ENCODE measurements around the gene DGAT2. TPM values are rescaled to one million over a fixed set of nuclear protein-coding genes. Genes with fewer than 3 reads are reported as not detected.

Gene DGAT2
- polyA plus RNA-seq, 1 donor from 2014 or later: 2.7 TPM

- Histone ChIP-seq H3K9ac (ENCODE audit: low read length) (no peak overlapping the region), H3K27ac (ENCODE audit: low read length) (no peak overlapping the region), H3K36me3 (ENCODE audit: insufficient read depth, low read length) (no peaks in the 10 kb centered on the region), H2AFZ (ENCODE audit: low read depth, low read length) (no peak overlapping the region), H4K20me1 (ENCODE audit: insufficient read depth) (no peaks in the 10 kb centered on the region), H3K9me3 (ENCODE audit: low read length) (no peaks in the 10 kb centered on the region), H3K4me2 (ENCODE audit: low read length) (no peak overlapping the region), H3K9me2 (ENCODE audit: insufficient read depth, low read length) (no peaks in the 10 kb centered on the region), H3K4me3 (ENCODE audit: low read length) (no peak overlapping the region), H3K79me2 (replicated peaks; ENCODE audit: insufficient read depth, low read length) (peaks cover 9% of the 10 kb centered on the region), H3F3A (ENCODE audit: insufficient read depth, low read length, poor library complexity, severe bottlenecking) (peaks cover 3% of the 10 kb centered on the region), H3K27me3 (ENCODE audit: insufficient read depth, low read depth, low read length) (no peaks in the 10 kb centered on the region)
- TF ChIP-seq CTCF (IDR thresholded peaks at IDR 0.05; ENCODE audit: poor library complexity, severe bottlenecking) (no peak), EP300 (conservative IDR thresholded peaks at IDR 0.05; ENCODE audit: poor library complexity, severe bottlenecking) (no peak), EZH2 (IDR thresholded peaks at IDR 0.05; ENCODE audit: borderline replicate concordance, insufficient read depth, low read length, poor library complexity, severe bottlenecking) (no peak), SMC3 (conservative IDR thresholded peaks at IDR 0.05; ENCODE audit: poor library complexity) (no peak), TAF1 (IDR thresholded peaks at IDR 0.05; ENCODE audit: low read depth) (no peak), MXI1 (conservative IDR thresholded peaks at IDR 0.05; ENCODE audit: poor library complexity, severe bottlenecking) (no peak), RAD21 (conservative IDR thresholded peaks at IDR 0.05) (no peak), POLR2AphosphoS5 (IDR thresholded peaks at IDR 0.05) (no peak)
- TF ChIP-seq, protein P1, sequence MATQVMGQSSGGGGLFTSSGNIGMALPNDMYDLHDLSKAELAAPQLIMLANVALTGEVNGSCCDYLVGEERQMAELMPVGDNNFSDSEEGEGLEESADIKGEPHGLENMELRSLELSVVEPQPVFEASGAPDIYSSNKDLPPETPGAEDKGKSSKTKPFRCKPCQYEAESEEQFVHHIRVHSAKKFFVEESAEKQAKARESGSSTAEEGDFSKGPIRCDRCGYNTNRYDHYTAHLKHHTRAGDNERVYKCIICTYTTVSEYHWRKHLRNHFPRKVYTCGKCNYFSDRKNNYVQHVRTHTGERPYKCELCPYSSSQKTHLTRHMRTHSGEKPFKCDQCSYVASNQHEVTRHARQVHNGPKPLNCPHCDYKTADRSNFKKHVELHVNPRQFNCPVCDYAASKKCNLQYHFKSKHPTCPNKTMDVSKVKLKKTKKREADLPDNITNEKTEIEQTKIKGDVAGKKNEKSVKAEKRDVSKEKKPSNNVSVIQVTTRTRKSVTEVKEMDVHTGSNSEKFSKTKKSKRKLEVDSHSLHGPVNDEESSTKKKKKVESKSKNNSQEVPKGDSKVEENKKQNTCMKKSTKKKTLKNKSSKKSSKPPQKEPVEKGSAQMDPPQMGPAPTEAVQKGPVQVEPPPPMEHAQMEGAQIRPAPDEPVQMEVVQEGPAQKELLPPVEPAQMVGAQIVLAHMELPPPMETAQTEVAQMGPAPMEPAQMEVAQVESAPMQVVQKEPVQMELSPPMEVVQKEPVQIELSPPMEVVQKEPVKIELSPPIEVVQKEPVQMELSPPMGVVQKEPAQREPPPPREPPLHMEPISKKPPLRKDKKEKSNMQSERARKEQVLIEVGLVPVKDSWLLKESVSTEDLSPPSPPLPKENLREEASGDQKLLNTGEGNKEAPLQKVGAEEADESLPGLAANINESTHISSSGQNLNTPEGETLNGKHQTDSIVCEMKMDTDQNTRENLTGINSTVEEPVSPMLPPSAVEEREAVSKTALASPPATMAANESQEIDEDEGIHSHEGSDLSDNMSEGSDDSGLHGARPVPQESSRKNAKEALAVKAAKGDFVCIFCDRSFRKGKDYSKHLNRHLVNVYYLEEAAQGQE (IDR thresholded peaks at IDR 0.05; ENCODE audit: borderline replicate concordance): no peak
Observed at GRCh38 chr11:75811485-75811884, 42.9 kb downstream of the DGAT2 start.

DNA sequence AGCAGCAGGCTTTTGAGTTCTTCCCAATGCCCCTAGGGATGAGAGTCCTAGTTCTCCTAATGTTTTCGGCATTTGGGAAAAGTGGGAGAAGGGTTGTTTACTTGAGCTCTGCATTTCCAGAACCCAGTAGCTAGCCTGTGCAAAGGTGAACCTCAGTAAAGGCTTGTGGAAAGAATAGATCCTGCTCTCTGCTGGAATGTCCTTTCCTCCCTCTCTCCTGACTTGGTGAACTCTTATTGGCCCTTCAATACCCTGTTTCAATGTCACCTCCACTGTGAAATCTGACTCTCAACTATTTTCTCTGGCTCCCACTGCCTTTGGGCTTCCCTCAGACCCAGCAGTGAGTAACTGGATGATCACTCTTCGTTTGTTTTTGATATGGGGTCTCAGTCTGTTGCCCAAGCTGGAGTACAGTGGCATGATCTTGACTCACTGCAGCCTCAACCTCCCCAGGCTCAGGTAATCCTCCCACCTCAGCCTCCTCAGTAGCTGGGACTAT is 44.0 kb downstream of the DGAT2 start:
- H3K36me3 ChIP-seq (ENCODE audit: insufficient read depth, low read length): no peaks in the 10 kb centered on the region
- H3K4me3 ChIP-seq (ENCODE audit: low read length): no peak overlapping the region
- H2AFZ ChIP-seq (ENCODE audit: low read depth, low read length): no peak overlapping the region
- H3K79me2 ChIP-seq (replicated peaks; ENCODE audit: insufficient read depth, low read length): peaks cover 18% of the 10 kb centered on the region
- TF ChIP-seq EZH2 (IDR thresholded peaks at IDR 0.05; ENCODE audit: borderline replicate concordance, insufficient read depth, low read length, poor library complexity, severe bottlenecking) (no peak), MXI1 (conservative IDR thresholded peaks at IDR 0.05; ENCODE audit: poor library complexity, severe bottlenecking) (no peak), POLR2AphosphoS5 (IDR thresholded peaks at IDR 0.05) (no peak), CTCF (IDR thresholded peaks at IDR 0.05; ENCODE audit: poor library complexity, severe bottlenecking) (no peak), TAF1 (IDR thresholded peaks at IDR 0.05; ENCODE audit: low read depth) (no peak), SMC3 (conservative IDR thresholded peaks at IDR 0.05; ENCODE audit: poor library complexity) (no peak), RAD21 (conservative IDR thresholded peaks at IDR 0.05) (no peak), EP300 (conservative IDR thresholded peaks at IDR 0.05; ENCODE audit: poor library complexity, severe bottlenecking) (no peak)
- TF ChIP-seq, protein P1 (IDR thresholded peaks at IDR 0.05; ENCODE audit: borderline replicate concordance): no peak
- H3K4me2 ChIP-seq (ENCODE audit: low read length): no peak overlapping the region
- H3K27ac ChIP-seq (ENCODE audit: low read length): no peak overlapping the region
- H3F3A ChIP-seq (ENCODE audit: insufficient read depth, low read length, poor library complexity, severe bottlenecking): peaks cover 3% of the 10 kb centered on the region
- no peaks in the 10 kb centered on the region for H3K9me3 ChIP-seq (ENCODE audit: low read length)
- no peaks in the 10 kb centered on the region for H4K20me1 ChIP-seq (ENCODE audit: insufficient read depth)
- H3K27me3 ChIP-seq (ENCODE audit: insufficient read depth, low read depth, low read length): no peaks in the 10 kb centered on the region
- H3K9me2 ChIP-seq (ENCODE audit: insufficient read depth, low read length): no peaks in the 10 kb centered on the region
- no peak overlapping the region for H3K9ac ChIP-seq (ENCODE audit: low read length)

Measured in neural cell (in vitro differentiated cells).